HS-27A (cell line): ENCODE measurements around the gene BNIP5.

Experiments
- DNase-seq: peaks from one replicate; pipeline ENCODE4 v3.0.0-alpha.2; 2012; ENCODE audit warnings: low read depth, missing footprints

The BNIP5 gene

DNA sequence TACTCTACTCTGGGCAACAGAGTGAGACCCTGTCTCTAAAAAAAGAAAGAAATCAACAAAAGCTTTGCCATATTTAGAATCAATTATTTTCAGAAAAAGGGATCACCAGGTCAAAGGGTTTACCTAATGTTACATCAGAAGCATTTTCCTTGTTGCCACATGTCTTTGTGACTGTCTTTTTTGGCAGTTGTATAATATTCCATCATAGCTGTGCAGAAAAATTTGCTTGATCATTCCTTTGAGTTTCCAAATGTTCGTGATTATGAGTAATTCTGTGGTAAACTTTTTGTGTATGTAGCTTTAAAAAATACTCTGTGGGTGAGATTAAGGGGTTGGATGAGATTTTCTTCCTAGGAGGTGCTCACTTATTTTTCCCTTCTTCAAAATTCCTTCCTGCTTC lies 40.4 kb downstream of the BNIP5 start:
- DNase-seq = no peak

DNA sequence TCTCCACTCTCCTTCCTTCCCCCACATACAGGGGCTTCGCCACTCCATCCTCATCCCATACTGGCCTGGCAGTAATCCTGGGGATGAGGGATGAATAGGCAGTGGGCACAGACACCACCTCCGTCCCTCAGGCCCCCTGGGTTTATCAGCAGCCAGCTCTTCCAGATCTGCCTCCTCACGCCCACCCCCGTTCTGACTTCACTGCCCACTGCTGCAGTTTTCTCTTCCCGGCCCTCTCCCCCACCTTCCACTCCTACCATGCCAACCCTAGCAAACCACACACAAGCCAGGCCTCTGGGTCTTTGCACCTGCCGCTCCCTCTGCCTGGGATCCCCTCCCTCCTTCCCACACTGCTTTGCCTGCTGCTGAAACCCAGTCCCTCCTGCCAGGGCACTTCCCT lies 44.5 kb downstream of the BNIP5 start:
- no peak for DNase-seq

DNA sequence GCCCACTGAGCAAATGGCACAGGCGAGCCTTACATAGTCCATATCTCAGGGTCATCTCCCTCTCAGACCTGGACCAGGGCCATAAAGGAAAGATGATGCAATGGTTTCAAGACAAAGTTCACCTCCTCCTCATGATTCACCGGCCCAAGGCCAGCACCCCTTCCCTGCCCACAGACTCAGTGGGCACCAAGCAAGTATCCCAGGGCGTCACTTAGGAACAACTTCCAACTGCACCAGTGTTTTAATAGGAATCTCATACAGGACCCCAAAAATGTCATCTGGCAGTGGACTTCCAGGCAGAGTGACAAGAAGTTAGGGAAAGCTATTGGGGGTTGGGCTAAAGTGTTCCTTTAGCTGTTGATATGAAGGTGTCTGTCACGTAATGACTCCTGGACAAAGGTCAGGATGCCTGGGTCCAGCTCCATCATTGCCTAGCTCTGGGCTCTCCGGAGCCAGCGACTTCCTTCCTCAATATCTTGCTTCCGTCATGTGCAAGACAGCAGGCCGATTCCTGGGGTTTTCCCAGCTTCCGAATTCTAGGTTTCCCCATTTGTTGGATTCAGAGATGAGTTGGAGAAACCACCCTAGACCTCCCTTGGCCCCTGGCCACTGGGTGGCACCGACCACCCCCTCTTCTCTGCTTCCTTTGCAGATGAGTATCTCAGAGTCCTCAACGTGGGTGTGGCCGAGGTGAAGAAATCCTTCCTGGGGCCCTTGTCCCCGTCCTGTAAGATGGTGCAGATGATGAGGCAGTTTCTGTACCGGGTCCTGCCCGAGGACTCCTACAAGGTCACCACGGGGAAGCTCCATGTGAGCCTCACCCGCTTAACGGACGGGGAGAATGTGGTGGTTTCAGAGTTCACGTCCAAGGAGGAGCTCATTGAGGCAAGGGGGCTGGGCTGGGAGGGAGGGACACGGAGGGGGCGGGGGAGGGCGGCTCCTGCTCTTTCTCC lies 45.7 kb downstream of the BNIP5 start:
- no peak for DNase-seq

GRCh38 chr6:36289281-36289878 lies 47.3 kb downstream of the BNIP5 start:
- no peak for DNase-seq

- no peak for DNase-seq
These were observed 49.8 kb downstream of the BNIP5 start for GRCh38 chr6:36286858-36287257.

DNA sequence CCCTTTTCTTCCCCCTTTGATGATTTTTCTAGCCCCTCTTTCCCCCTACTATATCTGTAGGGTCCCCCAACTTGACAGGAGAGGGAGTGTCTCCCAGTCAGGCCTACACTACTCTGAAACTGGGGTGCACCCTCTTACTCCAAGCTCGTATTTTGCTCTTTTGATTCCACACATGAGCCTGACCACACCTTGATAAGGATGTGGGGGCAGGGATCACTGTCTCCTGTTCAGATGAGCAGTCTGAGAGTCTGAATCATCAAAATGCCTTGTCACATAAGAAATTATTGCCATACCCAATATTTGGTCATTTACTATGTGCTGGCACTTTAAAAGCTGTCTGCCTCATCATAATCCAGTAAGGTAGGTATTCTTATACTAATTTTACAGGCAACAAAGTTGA lies 50.9 kb downstream of the BNIP5 start:
- no peak for DNase-seq

- DNase-seq = no peak
These were observed 51.5 kb downstream of the BNIP5 start for GRCh38 chr6:36285187-36285671.

GRCh38 chr6:36284359-36284758 lies 52.3 kb downstream of the BNIP5 start:
- no peak for DNase-seq

GRCh38 chr6:36283608-36284007 lies 53.1 kb downstream of the BNIP5 start:
- no peak for DNase-seq

DNA sequence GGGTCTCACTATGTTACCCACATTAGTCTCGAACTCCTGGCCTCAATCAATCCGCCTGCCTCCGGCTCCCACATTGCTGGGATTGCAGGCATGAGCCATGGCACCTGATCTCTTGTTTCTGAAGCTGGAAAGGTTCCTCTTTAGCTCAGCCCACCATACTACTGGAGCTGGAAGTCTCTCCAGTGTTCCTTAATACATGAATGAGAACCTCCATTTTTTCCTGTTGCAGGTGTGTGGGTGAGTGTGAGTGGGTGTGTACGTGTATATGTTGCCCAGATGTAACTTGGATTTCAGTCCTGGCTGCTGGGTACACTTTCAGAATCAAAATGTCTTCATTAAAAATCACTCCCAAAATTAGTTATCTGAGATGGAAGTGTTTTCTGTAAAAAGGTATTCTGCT lies 55.7 kb downstream of the BNIP5 start:
- no peak for DNase-seq

DNA sequence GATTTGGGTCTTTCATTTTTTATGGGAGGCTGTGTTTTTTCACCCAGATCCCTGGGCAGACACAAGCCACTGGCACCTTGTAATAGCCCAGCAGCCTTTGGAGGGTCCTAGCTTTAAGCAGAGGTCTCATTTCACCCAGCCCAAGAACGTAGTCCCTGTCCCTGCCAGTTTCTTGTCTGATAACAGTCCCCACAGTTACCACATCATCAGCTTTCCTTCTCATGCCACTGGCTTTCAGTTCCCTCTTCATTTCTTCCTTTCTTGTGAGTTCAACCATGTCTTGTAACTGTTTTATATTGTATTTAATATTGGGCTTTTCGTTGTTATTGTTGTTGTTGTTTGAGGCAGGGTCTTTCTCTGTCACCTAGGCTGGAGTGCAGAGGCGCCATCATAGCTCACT lies 56.2 kb downstream of the BNIP5 start:
- no peak for DNase-seq

GRCh38 chr6:36277946-36278470 lies 58.7 kb downstream of the BNIP5 start:
- no peak for DNase-seq

DNA sequence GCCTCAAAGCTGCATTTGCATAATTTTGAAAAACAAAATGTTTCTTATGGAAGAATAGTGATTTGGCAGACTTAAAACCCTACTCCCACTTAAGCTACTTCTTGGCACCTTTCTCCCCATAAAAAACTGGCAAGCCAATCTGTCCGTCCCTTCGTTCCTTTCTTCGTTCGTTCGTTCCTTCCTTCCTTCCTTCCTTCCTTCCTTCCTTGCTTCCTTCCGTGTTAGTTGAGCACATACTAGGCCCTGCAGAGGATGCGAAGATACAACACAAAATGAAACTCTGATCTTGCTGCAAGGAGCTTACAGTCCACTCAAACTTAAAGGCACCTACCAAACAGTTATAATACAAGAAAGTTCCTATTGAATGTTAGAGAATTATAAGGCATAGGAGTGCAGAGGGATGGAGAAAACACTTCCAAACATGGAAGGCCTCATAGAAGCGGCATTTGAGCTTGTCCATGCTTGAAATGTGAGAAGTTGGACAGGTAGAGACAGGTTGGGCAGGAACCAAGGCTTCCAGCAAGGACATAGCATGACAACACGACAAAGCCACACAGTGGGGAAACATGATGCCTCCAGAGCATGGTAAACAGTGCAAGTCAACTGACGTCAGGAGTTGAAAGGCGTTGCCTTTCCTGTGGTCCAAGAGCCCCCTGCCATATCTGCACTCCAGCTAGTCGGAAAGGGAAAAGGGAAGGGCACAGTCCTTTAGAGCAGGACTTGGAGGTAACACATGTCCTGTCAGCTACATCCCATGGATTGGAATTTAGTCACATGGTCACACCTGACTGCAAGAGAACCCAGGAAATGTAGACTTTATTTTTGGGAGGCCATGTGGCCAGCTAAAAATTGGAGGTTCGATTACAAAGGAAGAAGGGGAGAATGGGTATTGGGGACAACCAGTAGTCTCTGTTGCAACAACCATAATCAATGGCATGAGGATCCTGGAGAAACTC lies 59.8 kb downstream of the BNIP5 start:
- no peak for DNase-seq

- DNase-seq = no peak
These were observed 62.7 kb downstream of the BNIP5 start for GRCh38 chr6:36273802-36274514.

GRCh38 chr6:36273067-36273466 lies 63.6 kb downstream of the BNIP5 start:
- DNase-seq = no peak

DNA sequence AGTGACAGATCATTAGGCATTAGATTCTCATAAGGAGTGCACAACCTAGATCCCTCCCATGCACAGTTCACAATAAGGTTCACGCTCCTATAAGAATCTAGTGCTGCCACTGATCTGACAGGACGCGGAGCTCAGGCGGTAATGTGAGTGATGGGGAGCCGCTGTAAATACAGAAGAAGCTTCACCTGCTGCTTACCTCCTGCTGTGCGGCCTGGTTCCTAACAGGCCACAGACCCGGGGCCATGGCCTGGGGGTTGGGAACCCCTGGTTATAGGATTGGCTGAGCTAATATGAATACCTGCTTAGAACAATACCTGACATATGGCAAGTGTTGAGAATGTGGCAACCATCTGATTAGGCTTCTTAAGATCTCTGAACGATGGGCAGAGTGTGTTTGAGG lies 64.5 kb downstream of the BNIP5 start:
- no peak for DNase-seq

GRCh38 chr6:36269834-36270705 lies 66.6 kb downstream of the BNIP5 start, which contains the start of gene PNPLA1:
TSS of gene PNPLA1 (plus strand) at chr6:36270060. CDS start at chr6:36270460, 400 bp downstream.
- DNase-seq = no peak

DNA sequence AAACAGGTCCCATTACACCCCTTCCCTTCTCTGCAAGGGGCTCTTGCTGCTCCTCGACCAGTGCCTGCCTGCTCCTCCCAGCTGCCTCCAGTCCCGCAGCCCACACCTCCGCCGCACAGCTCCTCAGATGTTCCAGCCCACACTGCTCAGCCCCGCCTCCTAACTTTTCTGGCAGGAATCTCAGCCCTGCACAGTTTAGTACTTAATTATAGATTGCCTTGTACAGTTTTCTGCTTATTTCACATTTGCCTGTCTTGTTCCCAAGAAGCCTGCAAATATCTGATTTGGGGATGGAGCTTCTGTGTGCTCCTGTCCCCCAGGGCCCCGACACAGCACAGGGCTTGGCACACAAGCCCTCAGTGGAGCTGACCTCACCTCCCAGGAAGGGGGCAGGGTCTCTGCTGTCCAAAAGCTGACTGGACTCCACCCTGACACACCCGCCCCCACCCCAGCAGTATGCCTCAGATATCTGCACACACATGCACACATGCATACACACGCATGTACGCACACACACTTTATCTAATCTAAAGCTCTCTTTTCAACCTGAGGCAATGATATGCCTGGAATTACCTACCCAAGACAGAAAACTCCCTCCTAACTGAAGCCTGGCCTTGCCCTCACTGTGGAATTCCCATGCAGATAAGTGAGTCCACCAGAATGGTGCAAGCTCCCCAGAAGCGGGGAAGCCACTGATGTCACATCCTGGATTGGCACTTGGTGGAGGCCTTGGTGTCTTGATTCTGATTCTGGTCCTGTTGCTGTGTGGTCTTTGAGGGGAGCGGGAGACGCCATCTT lies 68.0 kb downstream of the BNIP5 start:
- DNase-seq = no peak

- no peak for DNase-seq
These were observed 68.8 kb downstream of the BNIP5 start for GRCh38 chr6:36267731-36268477.
